Astrocyte of the spinal cord (primary cell): ENCODE results near the gene SH3RF2.
"Not testable (repeated sequence)": the region's sequence is repeated elsewhere in the genome, so short reads cannot be mapped to it uniquely, and the experiment has no call there.

ENCODE experiments used
- DNase-seq: peaks from one replicate; pipeline ENCODE4 v3.0.0; 2011; ENCODE audit warnings: low read depth, low spot score
- H3K4me3 ChIP-seq: 2 replicates; pipeline ENCODE4 v1.5.1; 2011; ENCODE audit warnings: low read depth, mild to moderate bottlenecking, low read length, moderate library complexity
- in situ Hi-C: cut with HindIII; loops from 2 replicates; pipeline ENCODE4 v1.10.0; 2017; ENCODE audit warnings: low sequenced_read_pairs
- TF ChIP-seq, protein P1 (sequence below): IDR thresholded peaks from 2 replicates; pipeline ENCODE4 v1.5.1; 2012; ENCODE audit warnings: low read depth, mild to moderate bottlenecking, low read length, inconsistent platforms

SH3RF2 gene

DNA sequence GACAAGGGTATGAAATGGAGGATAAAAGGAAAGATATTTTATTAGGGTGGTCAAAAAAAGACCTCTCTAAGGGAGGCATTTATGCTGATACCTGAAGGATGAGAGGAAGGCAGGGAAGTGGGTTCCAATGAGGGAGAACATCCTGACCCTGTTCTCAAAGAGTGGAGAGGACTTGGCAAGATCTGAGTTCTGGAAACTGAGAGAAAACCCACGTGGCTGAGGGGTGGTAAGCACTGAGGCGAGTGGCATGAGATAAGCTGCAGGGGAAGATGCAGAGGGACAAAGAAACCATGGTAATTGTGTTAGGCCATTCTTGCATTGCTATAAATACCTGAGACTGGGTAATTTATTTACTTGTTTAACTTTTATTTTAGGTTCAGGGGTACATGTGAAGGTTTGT lies 16.8 kb downstream of the SH3RF2 start:
- H3K4me3 ChIP-seq, result no peak overlapping the region
- TF ChIP-seq, protein P1, sequence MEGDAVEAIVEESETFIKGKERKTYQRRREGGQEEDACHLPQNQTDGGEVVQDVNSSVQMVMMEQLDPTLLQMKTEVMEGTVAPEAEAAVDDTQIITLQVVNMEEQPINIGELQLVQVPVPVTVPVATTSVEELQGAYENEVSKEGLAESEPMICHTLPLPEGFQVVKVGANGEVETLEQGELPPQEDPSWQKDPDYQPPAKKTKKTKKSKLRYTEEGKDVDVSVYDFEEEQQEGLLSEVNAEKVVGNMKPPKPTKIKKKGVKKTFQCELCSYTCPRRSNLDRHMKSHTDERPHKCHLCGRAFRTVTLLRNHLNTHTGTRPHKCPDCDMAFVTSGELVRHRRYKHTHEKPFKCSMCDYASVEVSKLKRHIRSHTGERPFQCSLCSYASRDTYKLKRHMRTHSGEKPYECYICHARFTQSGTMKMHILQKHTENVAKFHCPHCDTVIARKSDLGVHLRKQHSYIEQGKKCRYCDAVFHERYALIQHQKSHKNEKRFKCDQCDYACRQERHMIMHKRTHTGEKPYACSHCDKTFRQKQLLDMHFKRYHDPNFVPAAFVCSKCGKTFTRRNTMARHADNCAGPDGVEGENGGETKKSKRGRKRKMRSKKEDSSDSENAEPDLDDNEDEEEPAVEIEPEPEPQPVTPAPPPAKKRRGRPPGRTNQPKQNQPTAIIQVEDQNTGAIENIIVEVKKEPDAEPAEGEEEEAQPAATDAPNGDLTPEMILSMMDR, result no peak
- no peak for DNase-seq
- in situ Hi-C loops, result no loop called here

DNA sequence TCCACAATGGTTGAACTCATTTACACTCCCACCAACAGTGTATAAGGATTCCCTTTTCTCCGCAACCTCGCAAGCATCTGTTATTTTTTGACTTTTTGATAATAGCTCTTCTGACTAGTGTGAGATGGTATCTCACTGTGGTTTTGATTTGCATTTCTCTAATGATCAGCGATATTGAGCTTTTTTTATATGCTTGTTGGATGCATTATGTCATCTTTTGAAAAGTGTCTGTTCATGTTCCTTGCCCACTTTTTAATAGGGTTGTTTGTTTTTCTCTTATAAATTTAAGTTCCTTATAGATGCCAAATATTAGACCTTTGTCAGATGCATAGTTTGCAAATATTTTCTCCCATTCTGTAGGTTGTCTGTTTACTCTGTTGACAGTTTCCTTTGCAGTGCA lies 17.8 kb downstream of the SH3RF2 start:
- H3K4me3 ChIP-seq, DNase-seq, in situ Hi-C loops: not testable (repeated sequence)

DNA sequence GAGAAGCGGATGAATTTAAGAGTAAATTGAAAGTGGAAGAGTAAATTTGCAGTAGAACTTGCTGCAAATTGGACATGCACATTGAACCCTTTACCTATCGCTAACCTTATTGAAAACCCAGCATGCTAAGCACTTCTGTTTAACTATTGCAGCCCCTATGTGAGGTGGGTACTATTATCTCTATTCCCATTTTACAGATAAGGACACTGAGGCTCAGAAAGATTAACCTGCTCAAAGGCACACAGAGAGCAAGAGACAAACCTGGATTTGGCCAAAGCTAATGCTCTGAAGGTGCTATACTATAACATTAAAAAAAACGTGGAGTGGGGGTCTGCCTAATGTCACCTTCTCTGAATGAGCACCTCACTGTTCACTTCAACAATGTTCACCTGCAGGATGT lies 21.0 kb downstream of the SH3RF2 start:
- TF ChIP-seq, protein P1, result no peak
- no peak for DNase-seq
- no peak overlapping the region for H3K4me3 ChIP-seq
- in situ Hi-C loops, result no loop called here

DNA sequence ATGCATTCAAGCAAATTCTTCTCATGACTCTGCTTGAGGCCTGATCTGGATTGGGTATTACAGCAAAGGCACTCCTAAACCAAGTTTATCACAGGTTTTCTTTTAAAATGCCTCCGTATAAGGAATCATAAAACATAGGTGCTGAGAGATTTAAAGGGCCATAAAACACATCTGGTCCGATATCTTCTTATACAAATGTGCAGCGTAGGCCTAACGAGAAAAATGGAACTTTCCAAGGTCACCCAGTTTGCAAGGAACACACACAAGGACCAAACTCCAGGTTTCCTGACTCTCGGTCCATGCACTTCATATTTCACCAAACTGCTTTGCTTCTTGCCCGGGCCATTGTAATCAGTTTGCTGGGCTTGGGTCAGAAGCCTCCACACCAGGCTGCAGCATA lies 22.1 kb downstream of the SH3RF2 start:
- in situ Hi-C loops, result no loop called here
- no peak for DNase-seq
- H3K4me3 ChIP-seq, result no peak overlapping the region
- TF ChIP-seq, protein P1, result no peak

DNA sequence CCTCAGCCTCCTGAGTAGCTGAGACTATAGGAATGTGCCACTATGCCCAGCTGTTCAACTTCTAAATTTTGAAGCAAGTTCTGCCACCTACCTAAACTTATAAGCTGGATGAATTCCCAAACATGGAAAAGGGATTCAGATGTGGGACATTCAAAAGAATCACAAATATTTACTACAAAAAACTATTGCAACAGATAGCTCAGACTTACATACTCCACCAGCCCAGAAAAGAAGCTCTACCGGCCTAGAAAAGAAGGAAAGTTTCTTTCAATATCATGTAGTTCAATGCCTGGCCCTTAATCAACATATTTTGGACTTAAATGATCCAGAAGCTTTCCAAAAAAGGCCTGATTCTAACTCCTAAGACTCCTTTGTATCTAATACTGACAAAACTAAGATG lies 23.8 kb downstream of the SH3RF2 start:
- in situ Hi-C loops, result no loop called here
- no peak overlapping the region for H3K4me3 ChIP-seq
- no peak for DNase-seq
- TF ChIP-seq, protein P1, result no peak

DNA sequence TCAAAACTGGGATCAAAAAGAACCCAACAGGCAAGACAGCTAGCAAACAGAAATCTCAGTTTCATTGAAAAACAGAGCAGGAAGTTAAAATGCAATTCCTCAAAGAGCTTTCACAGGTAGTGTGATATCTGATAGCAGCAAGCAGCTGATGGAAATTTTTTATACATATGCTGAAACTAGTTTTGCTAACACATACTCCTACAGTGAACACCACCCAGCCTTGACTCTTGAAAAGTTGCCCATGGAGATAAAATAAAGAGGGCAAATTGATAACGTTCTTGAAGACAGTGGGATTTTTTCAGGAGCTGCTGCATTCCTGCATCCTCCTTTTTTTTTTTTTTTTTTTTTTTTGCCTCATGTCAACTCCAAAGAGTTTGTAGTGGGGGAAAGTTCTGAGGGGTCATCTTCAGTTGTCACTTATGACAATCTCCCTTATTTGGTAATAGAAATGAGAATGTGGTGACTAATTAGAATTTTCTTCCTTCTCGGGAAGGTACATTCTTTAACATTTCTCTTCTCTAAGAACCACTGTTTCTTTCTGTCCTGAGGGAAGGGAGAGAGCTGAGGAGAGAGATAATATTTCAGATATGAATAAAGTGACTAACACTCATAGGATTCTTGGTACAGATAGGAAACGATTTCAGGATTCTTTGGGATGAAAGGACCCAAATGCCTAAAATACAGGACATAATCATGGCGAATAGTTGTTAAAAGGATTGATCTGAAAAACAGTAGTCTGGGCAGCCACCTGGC lies 24.6 kb downstream of the SH3RF2 start:
- TF ChIP-seq, protein P1, result no peak
- DNase-seq, result no peak
- no peak overlapping the region for H3K4me3 ChIP-seq
- in situ Hi-C loops, result no loop called here

DNA sequence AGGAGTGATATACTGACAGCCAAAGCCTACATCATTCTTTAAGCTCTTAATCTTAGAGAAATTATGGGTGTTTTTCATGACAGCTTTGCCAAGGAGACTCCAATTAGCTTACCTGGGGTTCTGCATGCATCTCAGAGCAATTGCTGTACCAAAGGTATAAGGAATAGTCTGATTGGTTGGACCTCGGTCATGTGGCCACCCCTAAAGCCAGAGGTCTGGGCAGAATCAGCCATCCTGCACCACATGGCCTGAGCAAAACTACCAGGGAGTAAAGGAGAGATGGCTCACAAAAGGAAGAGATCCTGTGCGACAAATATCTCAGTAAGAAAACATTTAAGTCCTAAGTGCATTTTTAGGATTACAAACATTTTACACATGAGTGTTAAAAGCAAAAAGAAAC lies 25.6 kb downstream of the SH3RF2 start:
- TF ChIP-seq, protein P1, result no peak
- in situ Hi-C loops, result no loop called here

DNA sequence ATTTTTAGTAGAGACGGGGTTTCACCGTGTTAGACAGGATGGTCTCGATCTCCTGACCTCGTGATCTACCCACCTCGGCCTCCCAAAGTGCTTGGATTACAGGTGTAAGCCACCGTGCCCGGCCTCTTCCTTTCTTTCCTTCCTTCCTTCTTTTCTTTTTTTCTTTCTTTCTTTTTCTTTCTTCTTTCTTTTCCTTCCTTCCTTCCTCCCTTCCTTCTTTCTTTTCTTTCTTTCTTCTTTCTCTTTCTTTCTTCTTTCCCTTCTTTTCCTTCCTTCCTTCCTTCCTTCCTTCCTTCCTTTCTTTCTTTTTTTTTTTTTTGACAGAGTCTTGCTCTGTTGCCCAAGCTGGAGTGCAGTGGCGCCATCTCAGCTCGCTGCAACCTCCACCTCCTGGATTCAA lies 27.6 kb downstream of the SH3RF2 start:
- DNase-seq, H3K4me3 ChIP-seq, in situ Hi-C loops: not testable (repeated sequence)

More for the DNA sequence above, 25.6 kb downstream of the SH3RF2 start:
- H3K4me3 ChIP-seq, result no peak overlapping the region
- no peak for DNase-seq
